Urothelium cell line (cell line): Measurements from ENCODE around the gene TTC12.

Experiments used
- DNase-seq: peaks from one replicate; pipeline ENCODE4 v3.0.0; 2011; ENCODE audit warnings: low spot score, mixed read lengths
- FAIRE-seq: peaks from 2 replicates; lab custom pipeline; 2011; peaks lifted over from hg19 to GRCh38; lab: Jason Lieb, UNC

The TTC12 gene

GRCh38 chr11:113370634-113371033, 56.3 kb downstream of the TTC12 start:
- DNase-seq (no peak), FAIRE-seq (peak; percentile 48)

- DNase-seq, result no peak
These were observed 57.9 kb downstream of the TTC12 start for GRCh38 chr11:113372309-113372708.

GRCh38 chr11:113373306-113373705, 58.9 kb downstream of the TTC12 start:
- DNase-seq, result peak; percentile 60
- peak; percentile 55 for FAIRE-seq

More at GRCh38 chr11:113372309-113372708, 57.9 kb downstream of the TTC12 start:
- FAIRE-seq, result no peak

- DNase-seq (no peak), FAIRE-seq (no peak)
These were observed 59.7 kb downstream of the TTC12 start for GRCh38 chr11:113373981-113374560.

- FAIRE-seq, result no peak
- no peak for DNase-seq
These were observed 61.0 kb downstream of the TTC12 start for GRCh38 chr11:113375402-113375801.

GRCh38 chr11:113376156-113376555, 61.8 kb downstream of the TTC12 start:
- FAIRE-seq (no peak), DNase-seq (no peak)

- peak; percentile 65 for FAIRE-seq
- DNase-seq, result no peak
These were observed 63.5 kb downstream of the TTC12 start for GRCh38 chr11:113377681-113378412.

GRCh38 chr11:113378692-113379091, 64.3 kb downstream of the TTC12 start:
- DNase-seq (no peak), FAIRE-seq (no peak)

- DNase-seq, result no peak
- no peak for FAIRE-seq
These were observed 67.7 kb downstream of the TTC12 start for GRCh38 chr11:113382121-113382520.

- DNase-seq (peak; percentile 91), FAIRE-seq (peak; percentile 37)
These were observed 70.2 kb downstream of the TTC12 start for GRCh38 chr11:113384551-113384950.

- FAIRE-seq (no peak), DNase-seq (no peak)
These were observed 71.4 kb downstream of the TTC12 start for GRCh38 chr11:113385749-113386148.

GRCh38 chr11:113386866-113387265, 72.5 kb downstream of the TTC12 start:
- DNase-seq, result no peak
- no peak for FAIRE-seq

GRCh38 chr11:113387605-113388211, 73.3 kb downstream of the TTC12 start, which contains the start of gene ANKK1:
Gene ANKK1, plus strand, starts transcription at chr11:113387779. Its CDS starts 106 bp downstream, at chr11:113387885.
- FAIRE-seq, result no peak
- DNase-seq, result no peak

GRCh38 chr11:113389272-113389671, 74.9 kb downstream of the TTC12 start:
- no peak for DNase-seq
- peak; percentile 37 for FAIRE-seq

GRCh38 chr11:113392236-113392921, 78.0 kb downstream of the TTC12 start:
- no peak for FAIRE-seq
- no peak for DNase-seq

- FAIRE-seq (no peak), DNase-seq (no peak)
These were observed 79.2 kb downstream of the TTC12 start for GRCh38 chr11:113393501-113393985.

GRCh38 chr11:113394919-113395318, 80.5 kb downstream of the TTC12 start:
- FAIRE-seq (no peak), DNase-seq (no peak)

GRCh38 chr11:113395782-113396336, 81.5 kb downstream of the TTC12 start:
- FAIRE-seq (no peak), DNase-seq (no peak)

GRCh38 chr11:113396690-113397089, 82.3 kb downstream of the TTC12 start:
- no peak for DNase-seq
- no peak for FAIRE-seq

- DNase-seq (no peak), FAIRE-seq (no peak)
These were observed 82.8 kb downstream of the TTC12 start for GRCh38 chr11:113397212-113397611.

GRCh38 chr11:113397821-113398220, 83.4 kb downstream of the TTC12 start:
- FAIRE-seq, result no peak
- no peak for DNase-seq
